WTC11 (cell line): ENCODE data around the gene CISH.

Source experiments
- CTCF ChIP-seq: fragments of 200-600 bp; IDR thresholded peaks from 2 replicates; pipeline ENCODE4 v1.8.0; 2022; ENCODE audit warnings: antibody characterized with exemption
- E2F5 ChIP-seq: sonication (generic); formaldehyde crosslinking; IDR thresholded peaks from 2 replicates; pipeline ENCODE4 v1.8.1; 2022; ENCODE audit warnings: mild to moderate bottlenecking, moderate library complexity, missing genetic modification reagents
- SP1 ChIP-seq: sonication (generic); formaldehyde crosslinking; conservative IDR thresholded peaks from 2 replicates; pipeline ENCODE4 v1.8.1; 2022; ENCODE audit warnings: missing genetic modification reagents
- TF ChIP-seq, protein P1 (sequence below): sonication (generic); formaldehyde crosslinking; conservative IDR thresholded peaks from 2 replicates; pipeline ENCODE4 v1.8.1; 2023; ENCODE audit warnings: mild to moderate bottlenecking, low read depth, missing genetic modification reagents, moderate library complexity

DNA sequence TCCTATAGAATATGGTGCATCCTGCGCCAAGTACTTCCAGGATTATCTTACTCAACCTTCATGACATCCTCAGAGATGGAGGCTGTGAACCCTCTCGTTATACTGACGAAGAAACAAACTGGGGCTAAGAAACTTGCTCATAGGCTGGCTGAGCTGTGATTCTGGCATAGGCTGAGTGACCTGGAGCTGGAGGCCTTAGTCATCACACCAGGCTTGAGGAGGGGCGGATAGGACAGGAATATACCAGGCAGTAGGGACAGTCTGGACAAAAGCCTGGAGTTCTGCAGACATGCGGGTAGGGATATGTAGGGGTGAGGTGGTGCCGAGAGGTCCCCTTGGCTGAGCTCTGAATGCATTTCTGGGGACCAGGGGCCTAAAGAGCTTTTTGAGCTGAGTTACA lies 24.2 kb downstream of the CISH start:
- no peak for TF ChIP-seq CTCF
- no peak for TF ChIP-seq SP1 (CRISPR knock-in tag)
- no peak for TF ChIP-seq E2F5 (CRISPR knock-in tag)
- TF ChIP-seq, protein P1, sequence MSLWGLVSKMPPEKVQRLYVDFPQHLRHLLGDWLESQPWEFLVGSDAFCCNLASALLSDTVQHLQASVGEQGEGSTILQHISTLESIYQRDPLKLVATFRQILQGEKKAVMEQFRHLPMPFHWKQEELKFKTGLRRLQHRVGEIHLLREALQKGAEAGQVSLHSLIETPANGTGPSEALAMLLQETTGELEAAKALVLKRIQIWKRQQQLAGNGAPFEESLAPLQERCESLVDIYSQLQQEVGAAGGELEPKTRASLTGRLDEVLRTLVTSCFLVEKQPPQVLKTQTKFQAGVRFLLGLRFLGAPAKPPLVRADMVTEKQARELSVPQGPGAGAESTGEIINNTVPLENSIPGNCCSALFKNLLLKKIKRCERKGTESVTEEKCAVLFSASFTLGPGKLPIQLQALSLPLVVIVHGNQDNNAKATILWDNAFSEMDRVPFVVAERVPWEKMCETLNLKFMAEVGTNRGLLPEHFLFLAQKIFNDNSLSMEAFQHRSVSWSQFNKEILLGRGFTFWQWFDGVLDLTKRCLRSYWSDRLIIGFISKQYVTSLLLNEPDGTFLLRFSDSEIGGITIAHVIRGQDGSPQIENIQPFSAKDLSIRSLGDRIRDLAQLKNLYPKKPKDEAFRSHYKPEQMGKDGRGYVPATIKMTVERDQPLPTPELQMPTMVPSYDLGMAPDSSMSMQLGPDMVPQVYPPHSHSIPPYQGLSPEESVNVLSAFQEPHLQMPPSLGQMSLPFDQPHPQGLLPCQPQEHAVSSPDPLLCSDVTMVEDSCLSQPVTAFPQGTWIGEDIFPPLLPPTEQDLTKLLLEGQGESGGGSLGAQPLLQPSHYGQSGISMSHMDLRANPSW (CRISPR knock-in tag), result no peak
